GM18907 (cell line): ENCODE data around the gene COL19A1.
"Not testable (repeated sequence)": the region's sequence is repeated elsewhere in the genome, so short reads cannot be mapped to it uniquely, and the experiment has no call there.

ENCODE experiments used
- ATAC-seq: cut with Tn5 transposase; IDR thresholded peaks from one replicate; pipeline ENCODE4 v1.9.1; 2021; ENCODE audit warnings: mild to moderate bottlenecking, moderate library complexity; ENCODE audit not compliant: unreplicated experiment

The COL19A1 gene

GRCh38 chr6:69957985-69958559 lies 91.7 kb downstream of the COL19A1 start:
- ATAC-seq, result no peak

- no peak for ATAC-seq
These were observed 92.6 kb downstream of the COL19A1 start for GRCh38 chr6:69958978-69959377.

- not testable (repeated sequence) for ATAC-seq
These were observed 99.6 kb downstream of the COL19A1 start for GRCh38 chr6:69965974-69966373.

- no peak for ATAC-seq
These were observed 106.8 kb downstream of the COL19A1 start for GRCh38 chr6:69973138-69973537.

- ATAC-seq, result no peak
These were observed 107.4 kb downstream of the COL19A1 start for GRCh38 chr6:69973763-69974162.

GRCh38 chr6:69974193-69974592 lies 107.8 kb downstream of the COL19A1 start:
- ATAC-seq, result no peak

- no peak for ATAC-seq
These were observed 110.3 kb downstream of the COL19A1 start for GRCh38 chr6:69976591-69977090.

- no peak for ATAC-seq
These were observed 114.3 kb downstream of the COL19A1 start for GRCh38 chr6:69980624-69981023.

- no peak for ATAC-seq
These were observed 118.2 kb downstream of the COL19A1 start for GRCh38 chr6:69984506-69984905.

- ATAC-seq, result peak; percentile 78
These were observed 118.8 kb downstream of the COL19A1 start for GRCh38 chr6:69985180-69985579.

- ATAC-seq, result no peak
These were observed 121.2 kb downstream of the COL19A1 start for GRCh38 chr6:69987550-69987949.

- ATAC-seq, result no peak
These were observed 122.2 kb downstream of the COL19A1 start for GRCh38 chr6:69988458-69989126.

- no peak for ATAC-seq
These were observed 127.9 kb downstream of the COL19A1 start for GRCh38 chr6:69994251-69994650.

- ATAC-seq, result no peak
These were observed 141.8 kb downstream of the COL19A1 start for GRCh38 chr6:70008189-70008588.

GRCh38 chr6:70010339-70010738 lies 144.0 kb downstream of the COL19A1 start:
- ATAC-seq, result not testable (repeated sequence)

- ATAC-seq, result not testable (repeated sequence)
These were observed 156.8 kb downstream of the COL19A1 start for GRCh38 chr6:70023201-70023600.

GRCh38 chr6:70028246-70028645 lies 161.9 kb downstream of the COL19A1 start:
- no peak for ATAC-seq

- ATAC-seq, result no peak
These were observed 162.6 kb downstream of the COL19A1 start for GRCh38 chr6:70028926-70029325.

GRCh38 chr6:70033781-70034180 lies 167.4 kb downstream of the COL19A1 start:
- no peak for ATAC-seq

- no peak for ATAC-seq
These were observed 171.1 kb downstream of the COL19A1 start for GRCh38 chr6:70037445-70037844.

GRCh38 chr6:70040766-70041165 lies 174.4 kb downstream of the COL19A1 start:
- ATAC-seq, result no peak

GRCh38 chr6:70041411-70041810 lies 175.1 kb downstream of the COL19A1 start:
- ATAC-seq, result no peak

- no peak for ATAC-seq
These were observed 179.1 kb downstream of the COL19A1 start for GRCh38 chr6:70045413-70045812.
